Parathyroid adenoma (tissue), 2 donors: ENCODE measurements around the gene DENND5A.

Experiments used
- H2AFZ ChIP-seq: fragments of 300-600 bp; sonication (generic); one replicate; pipeline ENCODE4 v1.7.0; 2017; ENCODE audit warnings: antibody characterized with exemption, mild to moderate bottlenecking
- H3K27ac ChIP-seq: fragments of 300-600 bp; sonication (generic); one replicate; pipeline ENCODE4 v1.7.0; 2017
- H3K27me3 ChIP-seq: fragments of 300-600 bp; sonication (generic); one replicate; pipeline ENCODE4 v1.7.0; 2017; ENCODE audit warnings: low read length; ENCODE audit not compliant: control insufficient read depth, insufficient read depth
- H3K36me3 ChIP-seq: fragments of 300-600 bp; sonication (generic); one replicate; pipeline ENCODE4 v1.7.0; 2017; ENCODE audit warnings: low read length; ENCODE audit not compliant: control insufficient read depth, insufficient read depth
- H3K4me1 ChIP-seq: fragments of 300-600 bp; sonication (generic); one replicate; pipeline ENCODE4 v1.7.0; 2017; ENCODE audit warnings: control low read depth
- H3K4me2 ChIP-seq: fragments of 300-600 bp; sonication (generic); one replicate; pipeline ENCODE4 v1.7.0; 2017; ENCODE audit warnings: low read length
- H3K4me3 ChIP-seq: fragments of 300-600 bp; sonication (generic); one replicate; pipeline ENCODE4 v1.7.0; 2017; ENCODE audit warnings: low read depth, low read length
- H3K79me2 ChIP-seq: fragments of 300-600 bp; sonication (generic); one replicate; pipeline ENCODE4 v1.7.0; 2017; ENCODE audit warnings: control low read depth
- H3K9ac ChIP-seq: fragments of 300-600 bp; sonication (generic); one replicate; pipeline ENCODE4 v1.7.0; 2017; ENCODE audit warnings: mild to moderate bottlenecking
- H3K9me3 ChIP-seq: fragments of 300-600 bp; sonication (generic); one replicate; pipeline ENCODE4 v1.7.0; 2017; ENCODE audit warnings: low read length; ENCODE audit not compliant: control insufficient read depth
- TF ChIP-seq, protein P1 (sequence below): fragments of 300-600 bp; sonication (generic); IDR thresholded peaks from one replicate; pipeline ENCODE4 v1.7.0; 2017; ENCODE audit warnings: antibody characterized with exemption, mild to moderate bottlenecking
- donor health status: primary hyperparathyroidism.

The DENND5A gene

DNA sequence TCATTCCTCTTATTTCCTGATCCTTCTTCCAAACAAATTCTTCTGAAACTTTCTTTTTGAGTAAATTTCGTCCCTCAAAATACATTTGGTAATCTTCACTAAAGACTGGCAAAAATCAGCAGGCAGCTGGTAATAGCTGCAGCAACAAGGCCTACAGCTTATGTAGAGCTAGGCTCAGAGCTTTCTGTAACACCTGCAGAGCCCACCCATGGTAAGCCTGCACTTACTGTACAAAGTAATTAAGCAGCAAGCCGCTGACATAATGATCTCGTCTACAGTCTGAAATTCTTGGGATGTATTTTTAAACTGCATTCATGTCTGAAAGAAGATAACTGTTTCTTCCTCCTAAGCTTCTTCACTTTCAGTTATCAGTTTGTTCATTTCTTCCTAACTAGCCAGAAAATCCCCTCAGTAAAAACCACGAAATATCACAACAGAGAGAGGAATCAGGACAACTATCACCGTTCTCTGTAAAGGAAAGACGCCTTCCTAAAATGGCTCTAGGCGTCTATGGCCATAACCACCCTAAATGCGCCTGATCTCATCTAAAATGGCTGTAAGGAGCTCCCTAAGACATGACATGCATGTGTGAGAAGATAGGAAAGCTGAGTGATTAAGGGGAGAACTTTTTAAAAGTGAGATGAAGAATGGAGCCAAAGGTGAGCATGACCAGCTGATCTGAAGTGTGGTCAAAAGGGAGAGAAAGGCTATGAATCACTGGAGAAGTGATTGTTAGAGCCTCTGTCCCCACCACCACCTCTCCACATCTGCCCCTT, 56.2 kb downstream of the DENND5A start:
- no peak overlapping the region for H3K4me3 ChIP-seq
- H3K36me3 ChIP-seq: no peaks in the 10 kb centered on the region
- no peaks in the 10 kb centered on the region for H3K9me3 ChIP-seq
- H2AFZ ChIP-seq: no peak overlapping the region
- no peak overlapping the region for H3K27ac ChIP-seq
- no peak overlapping the region for H3K4me2 ChIP-seq
- H3K27me3 ChIP-seq: no peaks in the 10 kb centered on the region
- H3K4me1 ChIP-seq: no peaks in the 10 kb centered on the region
- no peak overlapping the region for H3K9ac ChIP-seq
- TF ChIP-seq, protein P1, sequence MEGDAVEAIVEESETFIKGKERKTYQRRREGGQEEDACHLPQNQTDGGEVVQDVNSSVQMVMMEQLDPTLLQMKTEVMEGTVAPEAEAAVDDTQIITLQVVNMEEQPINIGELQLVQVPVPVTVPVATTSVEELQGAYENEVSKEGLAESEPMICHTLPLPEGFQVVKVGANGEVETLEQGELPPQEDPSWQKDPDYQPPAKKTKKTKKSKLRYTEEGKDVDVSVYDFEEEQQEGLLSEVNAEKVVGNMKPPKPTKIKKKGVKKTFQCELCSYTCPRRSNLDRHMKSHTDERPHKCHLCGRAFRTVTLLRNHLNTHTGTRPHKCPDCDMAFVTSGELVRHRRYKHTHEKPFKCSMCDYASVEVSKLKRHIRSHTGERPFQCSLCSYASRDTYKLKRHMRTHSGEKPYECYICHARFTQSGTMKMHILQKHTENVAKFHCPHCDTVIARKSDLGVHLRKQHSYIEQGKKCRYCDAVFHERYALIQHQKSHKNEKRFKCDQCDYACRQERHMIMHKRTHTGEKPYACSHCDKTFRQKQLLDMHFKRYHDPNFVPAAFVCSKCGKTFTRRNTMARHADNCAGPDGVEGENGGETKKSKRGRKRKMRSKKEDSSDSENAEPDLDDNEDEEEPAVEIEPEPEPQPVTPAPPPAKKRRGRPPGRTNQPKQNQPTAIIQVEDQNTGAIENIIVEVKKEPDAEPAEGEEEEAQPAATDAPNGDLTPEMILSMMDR: no peak
- H3K79me2 ChIP-seq: no peaks in the 10 kb centered on the region

DNA sequence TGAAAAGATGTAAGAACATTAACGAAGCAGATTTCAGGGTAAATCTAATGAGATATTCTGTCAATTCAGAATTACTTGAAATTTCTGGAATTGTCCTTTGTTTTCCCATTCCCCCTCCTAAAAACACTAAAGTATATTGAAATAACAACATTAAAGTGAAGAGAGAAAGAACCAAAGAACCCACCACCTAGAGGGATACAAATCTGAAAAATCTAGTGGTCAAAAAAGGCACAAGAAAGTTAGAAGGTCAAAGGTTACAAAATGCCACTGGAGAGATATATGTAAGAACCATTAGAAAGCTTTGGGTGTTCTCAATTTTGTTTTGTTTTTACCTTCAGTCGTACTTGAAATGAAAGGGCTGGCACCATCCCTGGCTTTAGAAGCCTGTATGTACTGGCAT, 57.9 kb downstream of the DENND5A start:
- Histone ChIP-seq H2AFZ (no peak overlapping the region), H3K4me3 (no peak overlapping the region), H3K36me3 (no peaks in the 10 kb centered on the region), H3K27me3 (no peaks in the 10 kb centered on the region), H3K9me3 (no peaks in the 10 kb centered on the region), H3K79me2 (no peaks in the 10 kb centered on the region), H3K4me2 (no peak overlapping the region), H3K27ac (no peak overlapping the region), H3K4me1 (no peaks in the 10 kb centered on the region), H3K9ac (no peak overlapping the region)
- TF ChIP-seq, protein P1: no peak

DNA sequence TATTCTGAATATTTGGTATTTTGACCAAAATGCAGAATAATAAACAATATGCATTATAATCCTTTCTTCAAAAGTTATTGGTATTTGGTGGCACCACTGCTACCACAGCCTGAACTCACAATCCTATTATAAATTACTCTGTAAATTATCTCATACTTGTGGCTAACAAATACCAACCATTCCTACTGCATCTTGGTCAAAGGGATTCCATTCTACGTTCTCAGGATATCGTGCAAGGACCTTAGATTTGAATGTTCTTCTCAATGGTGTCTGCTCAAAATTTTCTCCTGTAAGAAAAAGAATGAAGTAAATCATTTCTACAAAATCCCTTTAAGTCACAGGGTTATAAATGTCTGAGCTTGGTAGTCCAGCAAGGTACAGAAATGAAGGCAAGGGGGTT, 58.7 kb downstream of the DENND5A start:
- no peak overlapping the region for H2AFZ ChIP-seq
- no peaks in the 10 kb centered on the region for H3K27me3 ChIP-seq
- TF ChIP-seq, protein P1: no peak
- no peak overlapping the region for H3K27ac ChIP-seq
- no peaks in the 10 kb centered on the region for H3K4me1 ChIP-seq
- no peak overlapping the region for H3K4me3 ChIP-seq
- no peaks in the 10 kb centered on the region for H3K9me3 ChIP-seq
- no peaks in the 10 kb centered on the region for H3K36me3 ChIP-seq
- H3K9ac ChIP-seq: no peak overlapping the region
- no peaks in the 10 kb centered on the region for H3K79me2 ChIP-seq
- H3K4me2 ChIP-seq: no peak overlapping the region

DNA sequence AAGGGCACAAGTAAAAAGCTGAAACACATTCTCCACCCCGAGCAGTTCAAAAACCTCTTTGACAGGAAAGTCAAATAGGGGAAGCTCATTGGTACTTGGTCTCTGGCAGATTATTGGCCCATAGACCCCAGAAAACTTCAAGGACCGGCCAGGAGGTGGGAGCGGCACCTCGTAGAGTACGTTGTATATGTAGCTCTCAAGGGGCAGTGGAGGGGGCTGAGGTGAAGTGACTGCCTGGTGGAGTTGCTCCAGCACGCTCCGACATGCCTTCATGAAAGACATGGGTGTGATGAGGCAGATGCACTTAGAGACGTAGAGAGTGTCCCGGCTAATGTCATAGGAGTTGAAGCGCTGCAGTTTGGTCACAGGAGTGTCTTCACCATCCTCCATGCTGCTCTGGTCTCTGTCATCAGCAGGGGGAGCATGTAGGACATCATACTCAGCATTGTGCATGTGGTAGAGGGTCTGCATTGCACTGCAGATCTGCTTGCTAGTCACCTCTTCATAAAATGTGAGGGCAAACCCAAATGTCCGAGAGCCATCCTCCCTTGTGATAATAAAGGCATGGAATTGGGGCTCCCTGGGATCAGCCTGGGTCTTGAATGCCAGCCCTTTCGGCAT, 61.3 kb downstream of the DENND5A start:
- H3K79me2 ChIP-seq: no peaks in the 10 kb centered on the region
- H3K9me3 ChIP-seq: no peaks in the 10 kb centered on the region
- H3K9ac ChIP-seq: no peak overlapping the region
- no peak overlapping the region for H3K4me2 ChIP-seq
- H2AFZ ChIP-seq: no peak overlapping the region
- TF ChIP-seq, protein P1: no peak
- H3K27ac ChIP-seq: no peak overlapping the region
- no peak overlapping the region for H3K4me3 ChIP-seq
- H3K4me1 ChIP-seq: no peaks in the 10 kb centered on the region
- no peaks in the 10 kb centered on the region for H3K27me3 ChIP-seq
- no peaks in the 10 kb centered on the region for H3K36me3 ChIP-seq
